ENCODE measurements around the gene CNGA3.
"Not testable (repeated sequence)": the region's sequence is repeated elsewhere in the genome, so short reads cannot be mapped to it uniquely, and the experiment has no call there.

The CNGA3 gene

GRCh38 chr2:98408155-98408554 is 61.9 kb downstream of the CNGA3 start:
- no peak for FAIRE-seq

- peak; percentile 60 for FAIRE-seq
Observed at GRCh38 chr2:98412751-98413458, 66.6 kb downstream of the CNGA3 start.

- not testable (repeated sequence) for FAIRE-seq
Observed at GRCh38 chr2:98414246-98414645, 68.0 kb downstream of the CNGA3 start.

- FAIRE-seq = not testable (repeated sequence)
Observed at GRCh38 chr2:98415719-98416248, 69.5 kb downstream of the CNGA3 start.

- FAIRE-seq = no peak
Observed at GRCh38 chr2:98416383-98417159, 70.3 kb downstream of the CNGA3 start.

- no peak for FAIRE-seq
Observed at GRCh38 chr2:98419544-98419943, 73.3 kb downstream of the CNGA3 start.

- FAIRE-seq = no peak
Observed at GRCh38 chr2:98419977-98420725, 73.9 kb downstream of the CNGA3 start.

GRCh38 chr2:98422449-98422848 is 76.2 kb downstream of the CNGA3 start:
- FAIRE-seq = no peak

GRCh38 chr2:98426771-98427170 is 80.5 kb downstream of the CNGA3 start:
- FAIRE-seq = no peak

- FAIRE-seq = peak; percentile 13
Observed at GRCh38 chr2:98432145-98432544, 85.9 kb downstream of the CNGA3 start.

- FAIRE-seq = no peak
Observed at GRCh38 chr2:98433363-98433964, 87.2 kb downstream of the CNGA3 start.

GRCh38 chr2:98434492-98434891 is 88.2 kb downstream of the CNGA3 start:
- FAIRE-seq = no peak

- FAIRE-seq = not testable (repeated sequence)
Observed at GRCh38 chr2:98435670-98436069, 89.4 kb downstream of the CNGA3 start.

- FAIRE-seq = no peak
Observed at GRCh38 chr2:98436734-98437133, 90.5 kb downstream of the CNGA3 start.

GRCh38 chr2:98438190-98439133 is 92.2 kb downstream of the CNGA3 start:
- FAIRE-seq = no peak

GRCh38 chr2:98441706-98442450 is 95.6 kb downstream of the CNGA3 start:
- no peak for FAIRE-seq

GRCh38 chr2:98442488-98442887 is 96.2 kb downstream of the CNGA3 start:
- no peak for FAIRE-seq

GRCh38 chr2:98444436-98445176 is 98.3 kb downstream of the CNGA3 start, which contains the start of gene INPP4A:
Gene INPP4A (plus strand): TSS chr2:98444858. CDS start chr2:98520049, 75,191 bp downstream.
- FAIRE-seq = no peak

- no peak for FAIRE-seq
Observed at GRCh38 chr2:98445177-98445682, 99.0 kb downstream of the CNGA3 start.
